ENCODE measurements around the gene ATP2C2. TPM values are rescaled to one million over a fixed set of nuclear protein-coding genes. Genes with fewer than 3 reads are reported as not detected.

ATP2C2 gene
- total and polyA plus RNA-seq, 9 of the 15 experiments (the other 6 are each of a cell fraction or from before 2014, with no cell fraction given) = 0.75 TPM; not detected in 8

DNA sequence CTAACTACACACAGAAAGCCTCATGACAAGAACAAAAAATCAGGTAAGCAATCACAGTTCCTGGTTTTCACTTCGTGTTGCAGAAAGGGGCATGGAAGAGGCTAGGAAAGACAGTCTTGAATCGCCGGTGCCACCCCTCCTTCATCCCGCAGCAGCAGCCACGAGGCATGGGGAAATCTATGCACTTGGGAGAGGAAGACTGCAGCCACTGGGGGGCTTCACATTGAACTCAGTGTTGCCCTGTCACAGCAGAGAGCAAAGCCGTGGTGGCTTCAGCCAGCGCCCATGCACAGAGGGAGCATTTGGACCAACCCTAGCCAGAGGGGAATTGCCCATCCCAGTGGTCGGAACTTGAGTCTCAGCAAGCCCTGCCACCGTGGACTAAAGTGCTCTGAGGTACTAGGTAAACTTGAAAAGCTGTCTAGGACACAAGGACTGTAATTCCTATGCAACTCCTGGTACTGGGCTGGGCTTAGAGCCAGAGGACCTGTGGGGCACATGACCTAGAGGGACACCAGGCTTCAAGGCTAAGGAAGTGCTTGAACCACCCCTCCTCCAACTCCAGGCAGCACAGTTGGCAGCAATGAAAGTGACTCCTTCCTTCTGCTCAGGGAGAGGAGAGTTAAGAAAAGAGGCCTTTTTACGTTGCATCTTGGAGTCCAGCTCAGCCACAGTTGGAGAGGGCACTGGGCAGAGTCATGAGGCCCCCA is 35.2 kb upstream of the ATP2C2 start (continued):
- TF ChIP-seq SRSF3 (IDR thresholded peaks at IDR 0.05; ENCODE audit: insufficient read depth, low read length) = no peak

DNA sequence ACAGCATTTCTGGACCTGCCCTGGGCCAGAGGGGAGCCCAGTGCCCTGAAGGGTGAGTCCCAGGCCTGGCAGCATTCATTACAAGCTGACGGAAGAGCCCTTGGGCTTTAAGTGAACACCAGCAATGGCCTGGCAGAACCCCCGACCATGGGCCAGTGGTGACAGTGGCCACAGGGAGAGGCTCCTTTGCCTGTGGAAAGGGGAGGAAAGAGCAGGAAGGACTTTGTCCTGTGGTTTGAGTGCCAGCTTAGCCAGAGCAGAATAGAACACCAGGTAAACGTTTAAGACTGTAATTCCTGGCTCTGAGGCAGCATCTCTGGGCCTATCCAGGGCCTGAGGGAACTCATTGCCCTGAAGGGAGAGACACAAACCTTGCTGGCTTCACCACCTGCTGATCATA is 34.3 kb upstream of the ATP2C2 start:
- Histone ChIP-seq H3K27ac (ENCODE audit: extremely low read depth, low read depth, low read length) (no peak overlapping the region), H3K79me2 (ENCODE audit: control insufficient read depth, insufficient read depth, low read length) (no peaks in the 10 kb centered on the region), H3K9me3 (replicated peaks; ENCODE audit: control insufficient read depth, insufficient read depth, low read depth, low read length) (no peaks in the 10 kb centered on the region; the same call in 1 of the 2 replicates), H3K4me3 (no peak overlapping the region), H3K27me3 (ENCODE audit: control insufficient read depth in 2 of 2, insufficient read depth in 2 of 2, low read length in 2 of 2) (peaks cover 40 to 49% of the 10 kb centered on the region in 2 experiments; a peak in 4 of 5 replicates), H2AFZ (ENCODE audit: low read depth, low read length) (no peak overlapping the region), H3K9me1 (ENCODE audit: control insufficient read depth, insufficient read depth, low read length) (no peaks in the 10 kb centered on the region), H3K4me2 (ENCODE audit: insufficient read depth, low read length) (no peak overlapping the region), H3K4me1 (replicated peaks in 1 of 2; ENCODE audit: control insufficient read depth in 2 of 2, insufficient read depth in 2 of 2, low read length in 2 of 2) (peaks cover 0 to 3% of the 10 kb centered on the region in 2 experiments; a peak in 1 of 5 replicates), H3K36me3 (ENCODE audit: control insufficient read depth, insufficient read depth, low read length) (no peaks in the 10 kb centered on the region), H4K20me1 (replicated peaks; ENCODE audit: control insufficient read depth, insufficient read depth, low read length) (no peaks in the 10 kb centered on the region; the same call in 1 of the 2 replicates), H3K9ac (ENCODE audit: insufficient read depth in 1 of 2, low read depth in 2 of 2, low read length in 2 of 2) (no peak overlapping the region)
- ATAC-seq (no peak), DNase-seq (ENCODE audit: extremely low read depth in 1 of 4, low spot score in 3 of 4) (no peak), FAIRE-seq (no peak)
- no peak for TF ChIP-seq HMG20B (CRISPR knock-in tag; IDR thresholded peaks at IDR 0.05)
- TF ChIP-seq ZNF239 (CRISPR knock-in tag; IDR thresholded peaks at IDR 0.05) = no peak
- no peak for TF ChIP-seq ETS2 (tag; IDR thresholded peaks at IDR 0.05; ENCODE audit: borderline replicate concordance, poor library complexity, severe bottlenecking)
- no peak for TF ChIP-seq MEIS2 (IDR thresholded peaks at IDR 0.05; ENCODE audit: partially characterized antibody)
- no peak for TF ChIP-seq FOXM1 (IDR thresholded peaks at IDR 0.05; ENCODE audit: low read depth)
- no peak for TF ChIP-seq FOXM1 (CRISPR knock-in tag; IDR thresholded peaks at IDR 0.05; ENCODE audit: low read depth)
- no peak for TF ChIP-seq MAFK (IDR thresholded peaks at IDR 0.05; ENCODE audit: low read length)
- no peak for TF ChIP-seq MCM3 (IDR thresholded peaks at IDR 0.05)
- no peak for TF ChIP-seq SPI1 (IDR thresholded peaks at IDR 0.05; ENCODE audit: borderline replicate concordance, low read depth, low read length)
- TF ChIP-seq, protein P1, sequence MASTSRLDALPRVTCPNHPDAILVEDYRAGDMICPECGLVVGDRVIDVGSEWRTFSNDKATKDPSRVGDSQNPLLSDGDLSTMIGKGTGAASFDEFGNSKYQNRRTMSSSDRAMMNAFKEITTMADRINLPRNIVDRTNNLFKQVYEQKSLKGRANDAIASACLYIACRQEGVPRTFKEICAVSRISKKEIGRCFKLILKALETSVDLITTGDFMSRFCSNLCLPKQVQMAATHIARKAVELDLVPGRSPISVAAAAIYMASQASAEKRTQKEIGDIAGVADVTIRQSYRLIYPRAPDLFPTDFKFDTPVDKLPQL (IDR thresholded peaks at IDR 0.05; ENCODE audit: extremely low read depth, insufficient read length) = no peak
- TF ChIP-seq ZNF780A (CRISPR knock-in tag; IDR thresholded peaks at IDR 0.05) = no peak
- BruUV-seq (replicated peaks) = no TSS peak
- 0% methylated on average over 3 of the region's 3 CpGs for WGBS (ENCODE audit: insufficient coverage, low coverage, missing lambda C conversion rate)
- POLR2A ChIA-PET = no interaction called here
- CTCF ChIA-PET (ENCODE audit: low intra/inter-chr PET ratio) = no interaction called here
- intact Hi-C loops (cut with micrococcal nuclease) = no loop called here
- in situ Hi-C loops (cut with MboI) = no loop called here

Measured in K562 (cell line).